K562 (cell line): Measurements from ENCODE around the gene PHB1. TPM values are rescaled to one million over a fixed set of nuclear protein-coding genes. Genes with fewer than 3 reads are reported as not detected.

Experiments used
- CBX5 ChIP-seq: IDR thresholded peaks from 2 replicates; pipeline ENCODE4 v1.6.1; 2014; ENCODE audit warnings: low read depth, borderline replicate concordance
- CREM ChIP-seq: IDR thresholded peaks from 2 replicates; pipeline ENCODE4 v1.6.1; 2014; ENCODE audit warnings: antibody characterized with exemption, low read depth
- HMGN3 ChIP-seq: IDR thresholded peaks from 2 replicates; pipeline ENCODE4 v1.6.1; 2011; ENCODE audit warnings: borderline replicate concordance, low read depth, mild to moderate bottlenecking, mixed read lengths, low read length; ENCODE audit not compliant: insufficient read length; ENCODE audit errors: extremely low read depth
- MED1 ChIP-seq: sonication (generic); formaldehyde crosslinking; IDR thresholded peaks from 2 replicates; pipeline ENCODE4 v1.8.1; 2023; ENCODE audit warnings: missing genetic modification reagents, borderline replicate concordance
- SP2 ChIP-seq: IDR thresholded peaks from 2 replicates; pipeline ENCODE4 v1.6.1; 2011; ENCODE audit warnings: mild to moderate bottlenecking, low read depth, low read length, moderate library complexity; ENCODE audit not compliant: poor library complexity, severe bottlenecking; ENCODE audit errors: extremely low read depth
- TGIF2 ChIP-seq: sonication (generic); formaldehyde crosslinking; IDR thresholded peaks from 2 replicates; pipeline ENCODE4 v1.8.1; 2022; ENCODE audit warnings: mild to moderate bottlenecking, missing genetic modification reagents, moderate library complexity
- ZNF121 ChIP-seq: sonication (generic); formaldehyde crosslinking; conservative IDR thresholded peaks from 2 replicates; pipeline ENCODE4 v1.8.0; 2022; ENCODE audit warnings: missing genetic modification reagents
- ZSCAN29 ChIP-seq: fragments of 450-650 bp; IDR thresholded peaks from 2 replicates; pipeline ENCODE4 v1.6.1; 2017
- polyA plus RNA-seq, 8 experiments: library from polyadenylated mRNA; depleted of rRNA in 4 of 8; stranded (reverse) in 5 of 8; unstranded in 3 of 8; fragments of >200 nt; fragmentation: Nextera tagmentation in 2 of 8; fragmentation: Illumina TruSeq in 1 of 8; extraction: Ambion mirVana in 2 of 8; extraction: Trizol in 1 of 8; gene quantifications; 2 replicates each; pipeline versions ENCODE4 v1.2.1 to v1.2.3, GENCODE V29; 2011 to 2014; ENCODE audit warnings: inconsistent platforms in 1 of 8, missing spikeins in 1 of 8
- total RNA-seq, 7 experiments: library from RNA; depleted of rRNA in 6 of 7; stranded (reverse); fragments of >200 nt in 6 of 7; fragmentation: Illumina TruSeq in 2 of 7; extraction: Trizol in 2 of 7; gene quantifications; 2 replicates each; pipeline versions ENCODE4 v1.2.1 to v1.2.3, GENCODE V29; 2011 to 2021; ENCODE audit warnings: low replicate concordance in 1 of 7
- TF ChIP-seq, protein P1 (sequence below): fragments of 450-650 bp; formaldehyde crosslinking; IDR thresholded peaks from 2 replicates; pipeline ENCODE4 v1.4.0; 2020; ENCODE audit warnings: mild to moderate bottlenecking, moderate library complexity
- TF ChIP-seq, protein P2 (sequence below), 2 experiments: fragments of 450-650 bp in 1 of 2; IDR thresholded peaks; 2 replicates each; pipeline ENCODE4 v1.6.1; 2011 to 2017; ENCODE audit warnings: low read depth in 2 of 2, antibody characterized with exemption in 1 of 2, borderline replicate concordance in 1 of 2, low read length in 1 of 2, mild to moderate bottlenecking in 1 of 2, mixed read lengths in 1 of 2; ENCODE audit not compliant: control insufficient read depth in 1 of 2
- TF ChIP-seq, protein P3 (sequence below): fragments of 450-650 bp; formaldehyde crosslinking; IDR thresholded peaks from 2 replicates; pipeline ENCODE4 v1.4.0; 2020; ENCODE audit warnings: mild to moderate bottlenecking, moderate library complexity
- TF ChIP-seq, protein P4 (sequence below): fragments of 450-650 bp; IDR thresholded peaks from 2 replicates; pipeline ENCODE4 v1.6.1; 2016; ENCODE audit warnings: low read depth

PHB1 gene
- total and polyA plus RNA-seq, 9 of the 15 experiments (the other 6 are each of a cell fraction or from before 2014, with no cell fraction given) = 191 to 818 (median 349) TPM

DNA sequence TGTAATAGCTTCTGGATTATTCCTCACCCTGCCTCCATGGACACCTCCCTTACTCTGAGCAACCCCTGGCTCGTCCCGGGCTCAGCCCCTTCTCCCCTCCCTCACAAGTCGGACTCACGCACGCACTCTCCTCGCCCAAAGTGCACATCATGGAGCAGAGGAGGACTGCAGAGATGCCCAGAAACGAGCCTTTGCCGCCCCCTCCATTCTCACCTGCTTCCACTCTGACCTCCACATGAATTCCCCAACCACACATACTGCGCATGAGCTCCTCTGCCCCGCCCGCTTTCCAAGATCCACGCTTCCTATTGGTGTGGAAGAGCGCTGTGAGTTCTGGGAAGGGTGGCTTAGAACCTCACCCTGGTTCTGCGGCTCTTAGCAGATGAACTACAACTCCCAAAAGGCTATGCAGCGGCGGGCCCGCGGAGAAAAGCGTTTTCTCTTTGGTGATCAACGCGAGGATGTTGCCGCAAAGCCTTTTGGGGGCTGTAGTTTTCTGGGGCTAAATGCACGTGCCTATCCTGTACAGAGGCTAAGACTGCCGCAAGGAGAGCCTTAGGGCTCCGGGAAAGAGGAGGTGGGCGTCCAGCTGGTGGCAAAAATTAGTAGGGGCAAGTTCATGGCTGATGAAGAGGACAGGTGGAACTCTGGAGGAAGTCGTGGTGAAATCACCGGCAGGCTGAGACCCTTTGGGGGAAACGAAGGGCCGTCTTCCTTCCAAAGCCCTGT lies at the start of gene PHB1 (continued):
- TF ChIP-seq, protein P1, sequence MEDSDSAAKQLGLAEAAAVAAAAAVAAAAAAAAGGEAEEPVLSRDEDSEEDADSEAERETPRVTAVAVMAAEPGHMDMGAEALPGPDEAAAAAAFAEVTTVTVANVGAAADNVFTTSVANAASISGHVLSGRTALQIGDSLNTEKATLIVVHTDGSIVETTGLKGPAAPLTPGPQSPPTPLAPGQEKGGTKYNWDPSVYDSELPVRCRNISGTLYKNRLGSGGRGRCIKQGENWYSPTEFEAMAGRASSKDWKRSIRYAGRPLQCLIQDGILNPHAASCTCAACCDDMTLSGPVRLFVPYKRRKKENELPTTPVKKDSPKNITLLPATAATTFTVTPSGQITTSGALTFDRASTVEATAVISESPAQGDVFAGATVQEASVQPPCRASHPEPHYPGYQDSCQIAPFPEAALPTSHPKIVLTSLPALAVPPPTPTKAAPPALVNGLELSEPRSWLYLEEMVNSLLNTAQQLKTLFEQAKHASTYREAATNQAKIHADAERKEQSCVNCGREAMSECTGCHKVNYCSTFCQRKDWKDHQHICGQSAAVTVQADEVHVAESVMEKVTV (CRISPR knock-in tag) = no peak
- TF ChIP-seq, protein P2, sequence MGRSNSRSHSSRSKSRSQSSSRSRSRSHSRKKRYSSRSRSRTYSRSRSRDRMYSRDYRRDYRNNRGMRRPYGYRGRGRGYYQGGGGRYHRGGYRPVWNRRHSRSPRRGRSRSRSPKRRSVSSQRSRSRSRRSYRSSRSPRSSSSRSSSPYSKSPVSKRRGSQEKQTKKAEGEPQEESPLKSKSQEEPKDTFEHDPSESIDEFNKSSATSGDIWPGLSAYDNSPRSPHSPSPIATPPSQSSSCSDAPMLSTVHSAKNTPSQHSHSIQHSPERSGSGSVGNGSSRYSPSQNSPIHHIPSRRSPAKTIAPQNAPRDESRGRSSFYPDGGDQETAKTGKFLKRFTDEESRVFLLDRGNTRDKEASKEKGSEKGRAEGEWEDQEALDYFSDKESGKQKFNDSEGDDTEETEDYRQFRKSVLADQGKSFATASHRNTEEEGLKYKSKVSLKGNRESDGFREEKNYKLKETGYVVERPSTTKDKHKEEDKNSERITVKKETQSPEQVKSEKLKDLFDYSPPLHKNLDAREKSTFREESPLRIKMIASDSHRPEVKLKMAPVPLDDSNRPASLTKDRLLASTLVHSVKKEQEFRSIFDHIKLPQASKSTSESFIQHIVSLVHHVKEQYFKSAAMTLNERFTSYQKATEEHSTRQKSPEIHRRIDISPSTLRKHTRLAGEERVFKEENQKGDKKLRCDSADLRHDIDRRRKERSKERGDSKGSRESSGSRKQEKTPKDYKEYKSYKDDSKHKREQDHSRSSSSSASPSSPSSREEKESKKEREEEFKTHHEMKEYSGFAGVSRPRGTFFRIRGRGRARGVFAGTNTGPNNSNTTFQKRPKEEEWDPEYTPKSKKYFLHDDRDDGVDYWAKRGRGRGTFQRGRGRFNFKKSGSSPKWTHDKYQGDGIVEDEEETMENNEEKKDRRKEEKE (IDR thresholded peaks at IDR 0.05; ENCODE audit: borderline replicate concordance in 1 of 2, control insufficient read depth in 1 of 2, low read depth in 2 of 2, low read length in 1 of 2) = no peak
- TF ChIP-seq TGIF2 (no peak), SP2 (no peak), ZNF121 (CRISPR knock-in tag) (no peak), CBX5 (no peak), CREM (peak; percentile 89), MED1 (CRISPR knock-in tag) (no peak), HMGN3 (no peak), ZSCAN29 (no peak)
- TF ChIP-seq, protein P3, sequence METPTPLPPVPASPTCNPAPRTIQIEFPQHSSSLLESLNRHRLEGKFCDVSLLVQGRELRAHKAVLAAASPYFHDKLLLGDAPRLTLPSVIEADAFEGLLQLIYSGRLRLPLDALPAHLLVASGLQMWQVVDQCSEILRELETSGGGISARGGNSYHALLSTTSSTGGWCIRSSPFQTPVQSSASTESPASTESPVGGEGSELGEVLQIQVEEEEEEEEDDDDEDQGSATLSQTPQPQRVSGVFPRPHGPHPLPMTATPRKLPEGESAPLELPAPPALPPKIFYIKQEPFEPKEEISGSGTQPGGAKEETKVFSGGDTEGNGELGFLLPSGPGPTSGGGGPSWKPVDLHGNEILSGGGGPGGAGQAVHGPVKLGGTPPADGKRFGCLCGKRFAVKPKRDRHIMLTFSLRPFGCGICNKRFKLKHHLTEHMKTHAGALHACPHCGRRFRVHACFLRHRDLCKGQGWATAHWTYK (CRISPR knock-in tag) = 0 out of 2 replicates have a peak, but pooled peaks have one; percentile 52
- TF ChIP-seq, protein P4, sequence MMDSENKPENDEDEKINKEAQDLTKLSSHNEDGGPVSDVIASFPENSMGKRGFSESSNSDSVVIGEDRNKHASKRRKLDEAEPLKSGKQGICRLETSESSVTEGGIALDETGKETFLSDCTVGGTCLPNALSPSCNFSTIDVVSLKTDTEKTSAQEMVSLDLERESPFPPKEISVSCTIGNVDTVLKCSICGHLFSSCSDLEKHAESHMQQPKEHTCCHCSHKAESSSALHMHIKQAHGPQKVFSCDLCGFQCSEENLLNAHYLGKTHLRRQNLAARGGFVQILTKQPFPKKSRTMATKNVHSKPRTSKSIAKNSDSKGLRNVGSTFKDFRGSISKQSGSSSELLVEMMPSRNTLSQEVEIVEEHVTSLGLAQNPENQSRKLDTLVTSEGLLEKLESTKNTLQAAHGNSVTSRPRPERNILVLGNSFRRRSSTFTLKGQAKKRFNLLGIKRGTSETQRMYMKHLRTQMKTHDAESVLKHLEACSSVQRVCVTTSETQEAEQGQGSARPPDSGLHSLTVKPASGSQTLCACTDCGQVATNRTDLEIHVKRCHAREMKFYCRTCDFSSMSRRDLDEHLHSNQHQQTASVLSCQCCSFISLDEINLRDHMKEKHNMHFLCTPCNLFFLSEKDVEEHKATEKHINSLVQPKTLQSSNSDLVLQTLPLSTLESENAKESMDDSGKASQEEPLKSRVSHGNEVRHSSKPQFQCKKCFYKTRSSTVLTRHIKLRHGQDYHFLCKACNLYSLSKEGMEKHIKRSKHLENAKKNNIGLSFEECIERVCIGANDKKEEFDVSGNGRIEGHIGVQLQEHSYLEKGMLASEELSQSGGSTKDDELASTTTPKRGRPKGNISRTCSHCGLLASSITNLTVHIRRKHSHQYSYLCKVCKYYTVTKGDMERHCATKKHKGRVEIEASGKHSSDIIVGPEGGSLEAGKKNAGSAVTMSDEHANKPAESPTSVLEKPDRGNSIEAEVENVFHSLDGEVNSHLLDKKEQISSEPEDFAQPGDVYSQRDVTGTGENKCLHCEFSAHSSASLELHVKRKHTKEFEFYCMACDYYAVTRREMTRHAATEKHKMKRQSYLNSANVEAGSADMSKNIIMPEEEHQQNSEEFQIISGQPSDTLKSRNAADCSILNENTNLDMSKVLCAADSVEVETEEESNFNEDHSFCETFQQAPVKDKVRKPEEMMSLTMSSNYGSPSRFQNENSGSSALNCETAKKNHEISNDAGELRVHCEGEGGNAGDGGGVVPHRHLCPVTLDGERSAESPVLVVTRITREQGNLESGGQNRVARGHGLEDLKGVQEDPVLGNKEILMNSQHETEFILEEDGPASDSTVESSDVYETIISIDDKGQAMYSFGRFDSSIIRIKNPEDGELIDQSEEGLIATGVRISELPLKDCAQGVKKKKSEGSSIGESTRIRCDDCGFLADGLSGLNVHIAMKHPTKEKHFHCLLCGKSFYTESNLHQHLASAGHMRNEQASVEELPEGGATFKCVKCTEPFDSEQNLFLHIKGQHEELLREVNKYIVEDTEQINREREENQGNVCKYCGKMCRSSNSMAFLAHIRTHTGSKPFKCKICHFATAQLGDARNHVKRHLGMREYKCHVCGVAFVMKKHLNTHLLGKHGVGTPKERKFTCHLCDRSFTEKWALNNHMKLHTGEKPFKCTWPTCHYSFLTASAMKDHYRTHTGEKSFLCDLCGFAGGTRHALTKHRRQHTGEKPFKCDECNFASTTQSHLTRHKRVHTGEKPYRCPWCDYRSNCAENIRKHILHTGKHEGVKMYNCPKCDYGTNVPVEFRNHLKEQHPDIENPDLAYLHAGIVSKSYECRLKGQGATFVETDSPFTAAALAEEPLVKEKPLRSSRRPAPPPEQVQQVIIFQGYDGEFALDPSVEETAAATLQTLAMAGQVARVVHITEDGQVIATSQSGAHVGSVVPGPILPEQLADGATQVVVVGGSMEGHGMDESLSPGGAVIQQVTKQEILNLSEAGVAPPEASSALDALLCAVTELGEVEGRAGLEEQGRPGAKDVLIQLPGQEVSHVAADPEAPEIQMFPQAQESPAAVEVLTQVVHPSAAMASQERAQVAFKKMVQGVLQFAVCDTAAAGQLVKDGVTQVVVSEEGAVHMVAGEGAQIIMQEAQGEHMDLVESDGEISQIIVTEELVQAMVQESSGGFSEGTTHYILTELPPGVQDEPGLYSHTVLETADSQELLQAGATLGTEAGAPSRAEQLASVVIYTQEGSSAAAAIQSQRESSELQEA = no peak
